Ishikawa (cell line): ENCODE data around the gene ZNF41.

Experiments used
- CEBPB ChIP-seq: IDR thresholded peaks from 2 replicates; pipeline ENCODE4 v1.6.1; 2012
- CREB1 ChIP-seq: IDR thresholded peaks from 2 replicates; pipeline ENCODE4 v1.6.1; 2012; ENCODE audit warnings: low read depth
- EGR1 ChIP-seq: IDR thresholded peaks from 2 replicates; pipeline ENCODE4 v1.6.1; 2012
- EP300 ChIP-seq: IDR thresholded peaks from 2 replicates; pipeline ENCODE4 v1.6.1; 2012; ENCODE audit warnings: borderline replicate concordance
- FOXM1 ChIP-seq: IDR thresholded peaks from 2 replicates; pipeline ENCODE4 v1.6.1; 2012; ENCODE audit warnings: low read depth, borderline replicate concordance
- MAX ChIP-seq: IDR thresholded peaks from 2 replicates; pipeline ENCODE4 v1.6.1; 2012
- NFIC ChIP-seq: IDR thresholded peaks from 2 replicates; pipeline ENCODE4 v1.6.1; 2012
- RAD21 ChIP-seq: IDR thresholded peaks from 2 replicates; pipeline ENCODE4 v1.6.1; 2012; ENCODE audit warnings: low read depth
- REST ChIP-seq: IDR thresholded peaks from 2 replicates; pipeline ENCODE4 v1.6.1; 2012; ENCODE audit warnings: low read depth, mild to moderate bottlenecking
- TAF1 ChIP-seq: IDR thresholded peaks from 2 replicates; pipeline ENCODE4 v1.6.1; 2012; ENCODE audit warnings: low read depth, mild to moderate bottlenecking
- TCF12 ChIP-seq: IDR thresholded peaks from 2 replicates; pipeline ENCODE4 v1.6.1; 2012; ENCODE audit warnings: low read depth
- TEAD4 ChIP-seq: IDR thresholded peaks from 2 replicates; pipeline ENCODE4 v1.6.1; 2012
- USF1 ChIP-seq: IDR thresholded peaks from 2 replicates; pipeline ENCODE4 v1.6.1; 2012
- YY1 ChIP-seq: IDR thresholded peaks from 2 replicates; pipeline ENCODE4 v1.6.1; 2012; ENCODE audit warnings: low read depth
- ZBTB7A ChIP-seq: IDR thresholded peaks from 2 replicates; pipeline ENCODE4 v1.6.1; 2012; ENCODE audit warnings: low read depth

The ZNF41 gene

GRCh38 chrX:47498411-47498810 is 15.4 kb upstream of the ZNF41 start:
- no peak for TF ChIP-seq EGR1
- TF ChIP-seq ZBTB7A: no peak
- no peak for TF ChIP-seq CEBPB
- TF ChIP-seq MAX: no peak
- no peak for TF ChIP-seq YY1
- TF ChIP-seq TEAD4: no peak
- TF ChIP-seq RAD21: no peak
- no peak for TF ChIP-seq TCF12
- no peak for TF ChIP-seq FOXM1

- TF ChIP-seq RAD21: peak; percentile 65
- no peak for TF ChIP-seq TAF1
Measured at GRCh38 chrX:47497271-47497888, 14.4 kb upstream of the ZNF41 start.

- TF ChIP-seq TAF1: no peak
Measured at GRCh38 chrX:47489507-47490275, 6.7 kb upstream of the ZNF41 start.

GRCh38 chrX:47484885-47485284 is 1.9 kb upstream of the ZNF41 start:
- TF ChIP-seq TCF12 (no peak), YY1 (no peak), MAX (no peak), ZBTB7A (no peak)

- TF ChIP-seq YY1: no peak
- no peak for TF ChIP-seq ZBTB7A
- TF ChIP-seq CREB1: no peak
- TF ChIP-seq MAX: no peak
- no peak for TF ChIP-seq TCF12
- no peak for TF ChIP-seq EGR1
- TF ChIP-seq TEAD4: no peak
- no peak for TF ChIP-seq NFIC
- TF ChIP-seq USF1: no peak
- no peak for TF ChIP-seq REST
- no peak for TF ChIP-seq CEBPB
- TF ChIP-seq EP300: no peak
- no peak for TF ChIP-seq TAF1
Measured at GRCh38 chrX:47483306-47484268, 565 bp upstream of the ZNF41 start.

GRCh38 chrX:47482065-47482511 is 934 bp downstream of the ZNF41 start:
- TF ChIP-seq CEBPB: no peak
- no peak for TF ChIP-seq CREB1
- no peak for TF ChIP-seq EP300
- TF ChIP-seq REST: no peak
- TF ChIP-seq TAF1: no peak
